HG02970 (cell line): ENCODE measurements around the gene C2CD2L.
"Not testable (repeated sequence)": the region's sequence is repeated elsewhere in the genome, so short reads cannot be mapped to it uniquely, and the experiment has no call there.

Source experiments
- ATAC-seq: cut with Tn5 transposase; IDR thresholded peaks from one replicate; pipeline ENCODE4 v1.9.1; 2021; ENCODE audit warnings: mild to moderate bottlenecking, moderate library complexity, moderate number of reproducible peaks; ENCODE audit not compliant: unreplicated experiment, low FRiP score

Gene C2CD2L

GRCh38 chr11:119113716-119114115 lies 6.6 kb downstream of the C2CD2L start:
- ATAC-seq = no peak

DNA sequence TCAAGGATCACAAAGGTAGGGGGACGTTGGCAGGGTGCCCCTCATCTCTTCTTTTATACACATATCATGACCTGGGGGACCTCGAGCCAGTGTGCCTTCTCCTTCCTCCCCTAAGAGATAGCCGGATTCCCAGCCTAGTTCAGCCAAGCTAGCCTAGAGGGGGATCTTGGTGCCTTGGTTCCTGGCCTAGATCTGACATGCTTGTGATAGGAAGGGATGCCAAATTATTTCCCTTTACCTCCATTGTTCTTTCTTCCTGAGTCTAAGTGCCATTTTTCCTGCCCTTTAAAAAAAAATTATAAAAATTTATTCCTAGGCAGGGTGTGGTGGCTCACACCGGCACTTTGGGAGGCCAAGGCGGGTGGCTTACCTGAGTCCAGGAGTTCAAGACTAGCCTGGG lies 7.2 kb downstream of the C2CD2L start:
- no peak for ATAC-seq

DNA sequence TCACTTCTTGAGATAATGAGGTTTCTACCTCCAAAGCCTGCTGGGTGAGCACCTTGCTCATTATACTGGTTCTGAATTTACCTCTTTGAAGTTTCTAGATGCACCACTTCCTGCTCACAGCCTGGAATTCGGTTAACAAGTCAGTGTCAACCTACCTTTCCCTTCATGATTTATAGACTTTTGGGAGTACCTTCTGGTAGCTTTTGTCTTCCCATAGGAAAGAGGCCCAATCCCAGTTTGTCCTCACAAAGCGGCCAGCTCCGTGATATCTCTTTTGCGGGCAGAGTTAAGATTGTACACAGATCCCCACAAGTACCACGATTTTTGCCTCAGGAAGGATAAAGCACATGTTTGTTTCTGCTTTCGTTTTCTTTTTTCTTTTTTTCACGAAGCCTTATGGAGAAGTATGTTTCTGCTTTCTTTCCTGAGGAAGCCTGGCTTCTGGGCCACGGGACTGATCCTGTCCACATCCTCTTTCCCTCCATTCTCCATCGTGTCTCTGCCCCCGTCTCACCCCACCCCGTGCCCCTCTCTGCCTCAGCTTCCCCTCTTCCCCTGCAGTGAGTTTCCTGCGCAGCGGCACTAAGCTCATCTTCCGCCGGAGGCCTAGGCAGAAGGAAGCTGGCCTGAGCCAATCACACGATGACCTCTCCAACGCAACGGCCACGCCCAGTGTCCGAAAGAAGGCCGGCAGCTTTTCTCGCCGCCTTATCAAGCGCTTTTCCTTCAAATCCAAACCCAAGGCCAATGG lies 8.5 kb downstream of the C2CD2L start:
- no peak for ATAC-seq

GRCh38 chr11:119116235-119116594 lies 9.1 kb downstream of the C2CD2L start:
- no peak for ATAC-seq

DNA sequence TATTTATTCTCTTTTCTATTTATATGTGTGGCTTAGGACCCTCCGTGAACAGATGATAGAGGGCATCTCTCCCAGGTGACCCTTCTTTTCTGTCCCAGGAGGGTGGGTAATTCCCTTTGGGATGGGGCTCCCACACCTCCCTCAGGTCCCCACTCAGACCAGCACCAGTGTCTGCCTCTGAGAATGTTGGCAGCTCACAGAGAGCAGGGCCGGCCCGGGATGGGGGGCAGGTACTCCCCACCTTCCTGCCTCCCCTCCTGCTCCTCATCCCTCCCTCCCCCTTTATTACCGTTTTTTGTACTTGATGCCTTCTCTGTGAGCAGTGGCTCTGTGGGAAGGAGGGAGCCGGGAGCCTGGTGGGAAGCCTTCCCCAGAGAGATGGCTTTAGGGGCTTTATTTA lies 9.5 kb downstream of the C2CD2L start:
- no peak for ATAC-seq

GRCh38 chr11:119117004-119117706 lies 10.0 kb downstream of the C2CD2L start:
- no peak for ATAC-seq

GRCh38 chr11:119118227-119118626 lies 11.1 kb downstream of the C2CD2L start:
- no peak for ATAC-seq

DNA sequence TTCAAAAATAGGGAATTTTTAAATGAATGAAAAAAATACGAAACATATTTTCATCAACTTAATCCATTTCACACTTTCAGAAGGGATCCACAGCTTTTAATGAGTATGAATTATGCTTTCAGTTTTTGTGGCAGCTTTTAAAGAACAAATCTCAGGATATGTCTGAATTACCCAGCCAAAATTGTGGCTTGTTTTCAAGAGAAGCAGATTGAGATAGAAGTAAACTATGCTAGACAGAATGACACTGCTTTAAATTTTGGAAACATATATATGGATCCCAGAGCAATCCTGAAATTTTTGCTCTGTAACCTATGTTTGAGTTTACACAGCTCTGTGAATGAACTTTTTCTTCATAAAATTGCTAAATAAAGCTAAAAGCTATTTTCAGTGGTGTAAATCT lies 11.8 kb downstream of the C2CD2L start:
- ATAC-seq = no peak

GRCh38 chr11:119120639-119121007 lies 13.5 kb downstream of the C2CD2L start:
- no peak for ATAC-seq

DNA sequence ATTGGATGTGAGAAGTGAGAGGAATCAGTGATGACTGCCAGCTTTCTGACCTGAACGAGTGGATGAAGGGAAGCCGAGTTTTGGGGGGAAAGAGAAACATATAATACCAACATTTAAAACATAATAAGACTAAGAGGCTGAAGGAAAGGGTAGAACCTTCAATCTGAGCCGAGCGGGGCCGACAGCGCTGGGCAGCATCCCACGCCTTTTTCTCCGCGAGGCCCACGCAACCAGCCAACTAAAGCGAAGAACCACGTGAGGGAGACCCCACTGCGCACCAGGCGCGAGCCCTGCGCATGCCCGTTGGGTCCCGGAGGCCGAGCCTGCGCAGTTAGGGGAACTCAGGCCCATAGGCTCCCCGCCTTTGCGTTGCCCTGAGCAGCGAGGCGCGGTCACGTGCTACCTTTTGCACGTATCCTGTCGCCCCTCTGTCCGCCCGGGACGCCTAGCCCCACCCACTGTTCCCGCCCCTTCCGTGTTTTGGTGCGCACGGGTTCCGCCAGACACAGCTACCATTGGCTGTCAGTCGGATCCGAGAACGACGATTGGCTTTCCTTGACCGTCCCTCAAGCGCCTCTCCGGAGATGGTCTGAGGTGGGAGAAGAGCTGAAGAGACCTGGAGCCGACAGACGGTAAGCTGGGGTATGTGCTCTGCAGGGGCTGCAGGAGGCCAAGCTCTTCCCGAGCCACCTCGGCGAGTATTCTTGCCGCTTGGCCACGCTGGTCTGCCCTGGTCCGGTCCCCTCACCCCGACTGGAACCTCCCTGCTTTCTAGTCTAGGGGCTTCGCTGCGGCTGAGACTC lies 14.1 kb downstream of the C2CD2L start, which contains the start of gene HINFP:
Gene HINFP, plus strand, starts transcription at position 573 of the 803 bp plus-strand sequence. CDS start 5,365 bp downstream, outside the sequence.
- ATAC-seq = peak; percentile 99

DNA sequence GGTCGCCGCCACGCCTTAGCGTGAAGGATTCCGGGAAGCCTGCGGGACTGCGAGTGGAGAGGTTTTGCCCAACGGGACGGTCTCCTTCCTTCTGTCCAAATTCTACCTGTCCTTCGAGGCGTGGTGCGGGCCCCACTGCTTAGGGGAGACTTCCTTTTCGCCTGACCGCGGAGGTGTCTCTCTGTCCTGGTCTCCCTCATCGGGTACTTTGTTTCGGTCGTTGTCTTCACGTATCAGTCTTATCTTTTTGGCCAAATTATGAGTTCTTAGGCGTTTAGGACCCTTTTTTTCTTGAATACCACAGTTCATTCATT lies 14.6 kb downstream of the C2CD2L start:
- ATAC-seq = no peak

- ATAC-seq = no peak
Measured at GRCh38 chr11:119125821-119126220, 18.7 kb downstream of the C2CD2L start.

DNA sequence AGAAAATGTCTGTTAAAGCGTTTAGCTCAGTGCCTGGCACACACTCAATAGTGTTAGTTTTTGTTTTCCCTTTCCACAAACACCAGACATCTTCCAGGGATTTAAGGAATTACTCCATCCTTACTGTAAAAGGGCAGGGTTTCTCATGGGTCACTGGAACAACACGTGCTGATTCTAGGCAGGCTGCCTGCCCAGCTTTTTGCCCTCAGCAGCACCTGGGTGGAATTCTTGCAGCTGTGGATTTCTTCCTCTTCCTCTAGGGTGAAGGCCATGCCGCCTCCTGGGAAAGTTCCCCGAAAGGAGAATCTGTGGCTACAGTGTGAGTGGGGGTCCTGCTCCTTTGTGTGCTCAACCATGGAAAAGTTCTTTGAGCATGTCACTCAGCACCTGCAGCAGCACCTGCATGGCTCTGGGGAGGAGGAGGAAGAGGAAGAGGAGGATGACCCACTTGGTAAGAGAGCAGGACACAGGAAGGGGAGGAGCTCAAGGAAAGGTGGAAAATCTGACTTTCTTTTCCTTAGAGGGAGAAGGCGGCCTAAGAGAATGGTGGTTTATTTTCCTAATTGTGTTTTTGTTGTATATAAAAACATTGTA lies 19.6 kb downstream of the C2CD2L start:
- ATAC-seq = no peak

- ATAC-seq = no peak
Measured at GRCh38 chr11:119130662-119131061, 23.5 kb downstream of the C2CD2L start.

DNA sequence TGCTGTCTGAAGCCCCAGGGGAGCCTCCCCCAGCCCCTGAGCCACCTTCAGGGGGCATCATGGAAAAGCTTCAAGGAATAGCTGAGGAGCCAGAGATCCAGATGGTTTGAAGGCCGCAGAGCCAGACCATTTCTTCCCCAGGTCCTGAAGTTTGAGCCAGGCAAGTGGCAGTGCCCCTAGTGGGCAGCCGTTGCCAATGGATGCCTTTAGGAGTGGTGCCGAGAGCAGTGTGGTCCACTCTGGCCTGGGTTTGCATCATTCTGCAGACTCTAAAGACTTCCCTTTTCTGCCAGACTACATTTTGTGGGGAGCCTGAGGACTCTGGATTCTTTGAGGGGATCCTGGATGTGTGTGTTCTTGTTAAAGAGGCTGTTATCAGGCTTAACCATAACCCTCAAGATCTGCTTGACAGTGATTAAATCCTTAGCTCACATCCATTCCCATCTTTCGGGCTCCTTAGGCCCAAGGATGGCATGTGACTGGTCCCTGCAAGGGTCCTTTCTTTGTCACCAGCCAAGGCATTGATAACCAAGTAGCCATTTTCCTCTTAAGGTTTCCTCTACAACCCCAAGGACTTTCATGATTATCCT lies 27.3 kb downstream of the C2CD2L start:
- no peak for ATAC-seq

- ATAC-seq = not testable (repeated sequence)
Measured at GRCh38 chr11:119139276-119139675, 32.1 kb downstream of the C2CD2L start.

DNA sequence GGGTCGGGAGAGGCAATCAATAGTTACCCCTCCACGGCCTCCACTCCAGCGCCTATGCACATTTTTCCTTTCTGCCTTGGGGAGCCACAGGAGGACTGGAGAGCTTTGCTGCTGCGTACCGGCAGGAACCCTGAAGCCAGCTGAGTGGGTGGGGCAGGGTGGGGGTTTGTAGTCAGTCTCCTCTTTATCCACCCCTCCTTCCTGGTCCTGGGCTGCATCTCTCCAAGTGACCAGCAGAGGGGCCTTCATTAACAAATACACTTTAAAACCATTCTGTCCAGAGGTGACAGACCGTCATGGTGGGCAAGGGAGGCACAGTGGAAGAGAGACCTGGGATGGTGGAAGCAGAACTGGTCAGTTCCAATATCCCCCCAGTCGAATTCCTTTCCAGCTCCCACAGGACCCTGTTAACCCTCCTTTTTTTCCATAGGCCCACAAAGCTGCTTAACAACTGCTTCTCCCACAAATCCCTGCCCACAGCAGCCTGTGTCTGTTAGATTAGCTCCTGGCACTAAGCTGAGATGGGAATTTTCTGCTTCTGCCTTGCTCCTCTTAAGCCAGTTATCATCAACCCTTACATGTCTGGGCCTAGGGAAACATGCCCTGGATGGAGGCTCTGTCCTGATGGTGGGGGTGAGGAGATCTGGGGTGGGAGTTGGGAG lies 37.8 kb downstream of the C2CD2L start:
- ATAC-seq = no peak

DNA sequence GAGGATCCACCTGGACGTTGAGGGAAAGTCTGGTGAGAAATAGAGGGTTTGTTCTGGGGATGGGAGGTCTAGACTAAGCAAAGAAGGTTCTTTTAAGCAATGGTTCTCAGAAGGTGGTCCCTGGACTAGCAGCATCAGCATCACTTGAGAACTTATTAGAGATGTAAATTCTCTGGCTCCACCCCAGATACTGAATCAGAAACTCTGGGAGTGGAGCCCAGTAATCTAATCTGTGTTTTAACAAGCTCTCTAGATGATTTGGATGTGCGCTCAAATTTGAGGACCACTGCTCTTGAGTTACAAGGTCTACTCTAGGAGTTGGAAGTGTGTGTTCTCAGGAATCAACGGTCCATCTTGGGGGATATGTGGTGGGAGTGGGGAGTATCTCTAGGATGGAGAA lies 38.4 kb downstream of the C2CD2L start:
- ATAC-seq = no peak

DNA sequence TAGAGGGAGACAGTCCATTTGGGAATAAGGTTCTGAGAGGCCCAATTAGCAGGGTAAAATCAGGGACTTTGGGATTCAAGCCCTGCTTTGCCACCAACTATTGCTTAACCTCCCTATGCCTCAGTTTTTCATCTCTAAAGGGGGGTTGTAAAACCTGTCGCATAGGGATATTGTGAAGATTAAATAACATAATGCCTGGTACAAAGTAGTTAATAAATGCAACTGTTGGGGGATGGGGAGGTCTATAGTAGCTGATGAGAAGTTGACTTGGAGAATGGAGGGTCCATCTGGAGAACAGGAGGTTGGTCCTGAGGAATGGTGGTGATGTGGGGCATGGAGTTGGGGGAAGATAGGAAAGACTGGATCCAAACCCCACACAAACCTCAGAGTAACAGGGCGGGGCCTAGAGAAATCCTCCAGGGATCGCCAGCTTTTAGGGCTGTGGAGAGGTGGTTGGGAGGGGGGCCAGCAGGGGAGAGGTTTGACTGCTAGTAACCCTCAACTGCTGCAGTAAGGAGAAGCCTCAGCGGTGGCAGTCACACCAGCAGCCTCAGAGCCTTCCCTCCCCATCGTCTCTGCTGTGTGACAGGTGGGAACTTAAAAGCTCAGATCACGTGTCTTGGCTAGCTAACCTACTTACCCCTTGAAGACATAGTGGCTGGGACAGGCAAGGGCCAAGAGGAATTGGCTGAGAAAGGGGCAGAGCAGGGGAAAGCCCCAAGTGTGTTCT lies 40.6 kb downstream of the C2CD2L start:
- no peak for ATAC-seq

- ATAC-seq = no peak
Measured at GRCh38 chr11:119148720-119149017, 41.5 kb downstream of the C2CD2L start.
